Measurements from ENCODE around the gene NTRK1.

Gene NTRK1

DNA sequence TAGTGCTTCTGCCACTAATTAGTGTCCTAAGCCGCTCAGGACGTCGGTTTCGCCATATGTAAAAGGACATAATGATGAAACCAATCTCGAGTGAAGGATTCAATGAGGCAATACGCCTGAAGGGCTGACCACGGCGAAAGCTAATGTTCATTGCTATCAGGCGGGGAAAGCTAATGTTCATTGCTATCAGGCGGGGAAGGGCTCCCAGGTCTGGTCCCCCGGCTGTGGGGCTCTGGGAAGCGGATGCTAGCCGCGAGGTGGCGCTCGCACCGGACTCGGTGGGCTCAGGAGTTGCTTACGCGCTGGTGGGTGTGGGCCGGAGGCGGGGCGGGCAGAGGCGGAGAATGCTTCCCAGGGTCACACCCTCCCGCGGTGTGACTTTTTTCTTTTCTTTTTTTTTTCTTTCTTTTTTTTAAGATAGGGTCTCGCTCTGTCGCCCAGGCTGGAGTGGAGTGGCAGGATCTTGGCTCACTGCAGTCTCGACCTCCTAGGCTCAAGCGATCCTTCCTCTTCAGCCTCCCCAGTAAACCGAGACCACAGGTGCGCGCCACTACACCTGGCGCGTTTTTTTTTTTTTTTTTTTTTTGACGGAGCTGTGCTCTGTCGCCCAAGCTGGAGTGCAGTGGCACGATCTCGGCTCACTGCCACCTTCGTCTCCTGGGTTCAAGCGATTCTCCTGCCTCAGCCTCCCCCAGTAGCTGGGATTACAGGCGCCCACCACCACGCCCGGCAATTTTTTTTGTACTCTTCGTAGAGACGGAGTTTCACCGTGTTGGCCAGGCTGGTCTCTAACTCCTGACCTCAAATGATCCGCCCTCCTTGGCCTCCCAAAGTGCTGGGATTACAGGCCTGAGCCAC lies 31.8 kb downstream of the NTRK1 start:
- peak; percentile 91 to 94 for DNase-seq
- no peaks in the 10 kb centered on the region for H3K9me3 ChIP-seq
- H3K27ac ChIP-seq, result peak overlapping the region; percentile 95 to 97
- H3K4me1 ChIP-seq, result peaks cover 0 to 48% (median 41%) of the 10 kb centered on the region in 4 donors
- H3K27me3 ChIP-seq, result peaks cover 0 to 12% of the 10 kb centered on the region in 2 donors
- TF ChIP-seq, protein P1, sequence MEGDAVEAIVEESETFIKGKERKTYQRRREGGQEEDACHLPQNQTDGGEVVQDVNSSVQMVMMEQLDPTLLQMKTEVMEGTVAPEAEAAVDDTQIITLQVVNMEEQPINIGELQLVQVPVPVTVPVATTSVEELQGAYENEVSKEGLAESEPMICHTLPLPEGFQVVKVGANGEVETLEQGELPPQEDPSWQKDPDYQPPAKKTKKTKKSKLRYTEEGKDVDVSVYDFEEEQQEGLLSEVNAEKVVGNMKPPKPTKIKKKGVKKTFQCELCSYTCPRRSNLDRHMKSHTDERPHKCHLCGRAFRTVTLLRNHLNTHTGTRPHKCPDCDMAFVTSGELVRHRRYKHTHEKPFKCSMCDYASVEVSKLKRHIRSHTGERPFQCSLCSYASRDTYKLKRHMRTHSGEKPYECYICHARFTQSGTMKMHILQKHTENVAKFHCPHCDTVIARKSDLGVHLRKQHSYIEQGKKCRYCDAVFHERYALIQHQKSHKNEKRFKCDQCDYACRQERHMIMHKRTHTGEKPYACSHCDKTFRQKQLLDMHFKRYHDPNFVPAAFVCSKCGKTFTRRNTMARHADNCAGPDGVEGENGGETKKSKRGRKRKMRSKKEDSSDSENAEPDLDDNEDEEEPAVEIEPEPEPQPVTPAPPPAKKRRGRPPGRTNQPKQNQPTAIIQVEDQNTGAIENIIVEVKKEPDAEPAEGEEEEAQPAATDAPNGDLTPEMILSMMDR (IDR thresholded peaks at IDR 0.05), result peak; percentile 73 to 79
- no peaks in the 10 kb centered on the region for H3K36me3 ChIP-seq
- intact Hi-C loops (cut with DNase I; ENCODE audit: low total_unique reads), result no loop called here
- peak overlapping the region; percentile 72 to 74 for H3K4me3 ChIP-seq

DNA sequence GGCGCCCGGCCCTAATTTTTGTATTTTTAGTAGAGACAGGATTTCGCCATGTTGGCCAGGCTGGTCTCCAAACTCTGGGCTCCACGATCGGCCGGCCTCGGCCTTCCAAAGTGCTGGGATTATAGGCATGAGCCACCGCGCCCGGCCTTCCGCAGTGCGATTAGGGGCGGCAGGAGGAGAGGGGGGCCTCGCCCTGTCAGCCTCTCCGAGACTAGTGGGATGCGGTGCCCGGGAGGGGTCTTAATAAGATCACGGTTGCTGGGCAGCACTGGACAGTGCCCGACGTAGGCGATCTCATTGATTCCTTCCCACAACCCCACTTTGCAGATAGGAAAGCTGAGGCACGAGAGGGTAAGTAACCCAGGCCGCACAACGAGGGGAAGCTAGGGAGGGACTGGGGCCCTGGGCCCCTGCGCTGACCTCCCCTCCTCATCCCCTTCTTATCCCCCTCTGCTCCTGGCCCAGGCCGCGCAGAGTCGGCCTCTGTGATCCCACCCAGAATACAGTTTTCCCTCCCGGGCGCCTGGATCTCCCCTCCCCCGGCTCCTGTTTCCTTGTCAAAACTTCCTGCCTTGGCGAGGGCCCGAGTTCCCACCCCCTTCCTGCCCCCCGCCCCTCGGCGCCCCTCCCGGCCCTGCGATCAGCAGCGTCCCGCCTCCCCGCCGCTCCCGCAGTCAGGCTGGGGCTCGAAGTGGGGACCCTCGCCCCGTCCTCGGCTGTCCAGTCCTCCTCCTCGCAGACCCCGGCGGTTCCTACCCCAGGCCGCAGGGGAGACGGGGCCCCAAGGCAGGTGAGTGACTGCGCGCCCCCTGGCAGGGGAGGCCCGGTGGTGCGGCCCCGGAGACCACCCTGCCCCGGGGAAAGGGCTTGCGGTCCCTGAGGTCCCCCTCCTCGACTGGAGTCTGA lies 32.6 kb downstream of the NTRK1 start, which contains the start of gene PEAR1:
Gene PEAR1, plus strand, starts transcription at position 671 of the 906 bp plus-strand sequence. CDS start 10,209 bp downstream, outside the sequence.
- Histone ChIP-seq H3K36me3 (no peaks in the 10 kb centered on the region), H3K4me1 (peaks cover 7 to 57% (median 49%) of the 10 kb centered on the region in 4 donors), H3K27me3 (peaks cover 0 to 6% of the 10 kb centered on the region in 2 donors), H3K9me3 (no peaks in the 10 kb centered on the region), H3K27ac (peak within 1 kb of the TSS; percentile 95 to 97), H3K4me3 (peak within 1 kb of the TSS; percentile 72 to 74)
- DNase-seq, result peak; percentile 47 to 78
- intact Hi-C loops (cut with DNase I; ENCODE audit: low total_unique reads), result no loop called here
- TF ChIP-seq, protein P1 (IDR thresholded peaks at IDR 0.05), result no peak

DNA sequence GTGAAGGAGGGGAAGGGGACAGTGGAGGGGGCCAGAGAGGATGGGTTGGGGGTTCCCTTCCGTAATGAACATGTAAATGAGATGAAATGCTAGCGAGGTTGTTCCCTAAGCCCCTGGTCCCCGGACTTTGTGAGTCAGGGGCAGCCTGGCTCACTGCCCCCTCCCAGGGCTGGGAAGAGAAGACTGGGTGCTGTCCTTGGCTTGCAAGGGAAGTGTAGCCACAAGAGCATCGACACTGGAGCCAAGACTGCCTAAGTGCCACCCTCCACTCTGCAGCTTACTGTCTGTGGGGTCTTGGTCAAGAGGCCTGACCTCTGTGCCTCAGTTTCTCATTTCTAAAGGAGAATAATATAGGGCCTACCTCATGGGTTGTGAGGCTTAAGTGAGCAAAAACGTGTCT lies 33.3 kb downstream of the NTRK1 start:
- peak overlapping the region; percentile 95 to 97 for H3K27ac ChIP-seq
- intact Hi-C loops (cut with DNase I; ENCODE audit: low total_unique reads), result no loop called here
- DNase-seq, result no peak
- peak overlapping the region; percentile 72 to 74 for H3K4me3 ChIP-seq
- TF ChIP-seq, protein P1 (IDR thresholded peaks at IDR 0.05), result no peak
- H3K36me3 ChIP-seq, result no peaks in the 10 kb centered on the region
- peaks cover 8 to 64% (median 55%) of the 10 kb centered on the region in 4 donors for H3K4me1 ChIP-seq
- H3K9me3 ChIP-seq, result no peaks in the 10 kb centered on the region
- no peaks in the 10 kb centered on the region for H3K27me3 ChIP-seq

DNA sequence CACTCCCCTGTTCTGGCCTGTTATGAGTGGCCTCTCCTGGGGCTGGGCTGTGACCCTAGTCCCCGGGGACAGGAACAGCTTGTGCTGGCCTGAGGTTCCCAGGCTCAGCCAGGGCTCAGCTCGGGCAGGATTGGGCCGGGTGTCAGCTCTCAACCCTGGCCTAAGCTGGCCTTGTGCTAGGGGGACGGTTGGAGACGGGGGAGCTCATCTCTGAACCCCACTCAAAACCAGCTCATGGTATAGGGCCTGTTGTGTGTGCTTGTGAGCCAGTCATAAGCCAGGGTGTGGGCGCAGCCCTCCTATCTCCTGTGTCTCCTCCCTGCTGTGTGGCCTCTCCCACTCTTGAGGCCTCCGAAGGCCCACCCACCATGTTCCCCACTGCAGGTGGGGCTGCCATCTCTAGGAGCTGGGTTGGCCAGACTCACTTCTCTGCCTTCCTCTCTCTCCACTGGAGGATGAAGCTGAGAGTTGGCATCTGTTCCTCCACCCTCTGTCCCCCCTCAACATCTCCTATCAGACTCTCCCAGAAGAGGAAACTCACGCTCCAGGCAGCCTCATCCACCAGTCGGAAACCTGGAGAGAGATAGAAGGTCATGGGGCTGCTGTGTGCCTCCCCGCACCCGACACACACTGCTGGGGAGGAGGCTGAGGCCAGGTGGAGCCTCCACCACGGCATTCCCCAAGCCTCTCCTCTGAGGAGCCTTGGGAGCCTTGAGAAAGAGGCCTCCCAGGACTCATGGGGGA lies 34.2 kb downstream of the NTRK1 start:
- DNase-seq, result peak; percentile 67 to 91
- H3K4me1 ChIP-seq, result peaks cover 8 to 72% (median 63%) of the 10 kb centered on the region in 4 donors
- H3K27me3 ChIP-seq, result no peaks in the 10 kb centered on the region
- H3K4me3 ChIP-seq, result peak overlapping the region; percentile 72 to 74
- TF ChIP-seq, protein P1 (IDR thresholded peaks at IDR 0.05), result no peak
- intact Hi-C loops (cut with DNase I; ENCODE audit: low total_unique reads), result no loop called here
- no peaks in the 10 kb centered on the region for H3K36me3 ChIP-seq
- no peaks in the 10 kb centered on the region for H3K9me3 ChIP-seq
- H3K27ac ChIP-seq, result peak overlapping the region; percentile 95 to 97

DNA sequence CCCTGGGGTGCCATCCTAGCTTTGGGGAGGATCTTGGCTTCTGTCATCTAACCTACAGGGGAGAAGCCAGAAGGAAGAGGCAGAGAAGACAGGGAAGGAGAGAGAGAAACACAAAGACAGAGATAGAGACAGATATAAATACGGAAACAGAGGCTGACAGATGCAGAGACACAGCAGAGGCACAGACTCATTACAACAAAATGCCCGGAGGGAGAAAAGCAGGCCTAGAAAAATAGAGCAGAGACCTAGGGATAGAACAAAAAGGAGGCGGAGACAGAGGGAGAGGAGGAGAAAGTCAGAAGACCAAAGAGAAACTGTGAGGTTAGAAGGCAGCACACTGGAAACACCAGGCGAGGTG lies 34.8 kb downstream of the NTRK1 start:
- Histone ChIP-seq H3K27me3 (no peaks in the 10 kb centered on the region), H3K27ac (peak overlapping the region; percentile 95 to 97), H3K4me3 (peak overlapping the region; percentile 72 to 74), H3K9me3 (no peaks in the 10 kb centered on the region), H3K36me3 (no peaks in the 10 kb centered on the region), H3K4me1 (peaks cover 8 to 78% (median 65%) of the 10 kb centered on the region in 4 donors)
- intact Hi-C loops (cut with DNase I; ENCODE audit: low total_unique reads), result no loop called here
- TF ChIP-seq, protein P1 (IDR thresholded peaks at IDR 0.05), result no peak
- no peak for DNase-seq
